ENCODE data around the gene ST14.

- TF ChIP-seq POLR2AphosphoS5 (IDR thresholded peaks at IDR 0.05; ENCODE audit: low read depth, low read length) (no peak), REST (IDR thresholded peaks at IDR 0.05; ENCODE audit: low read depth, low read length) (no peak), CTCF (IDR thresholded peaks at IDR 0.05) (no peak), TCF12 (IDR thresholded peaks at IDR 0.05) (no peak), FOXM1 (IDR thresholded peaks at IDR 0.05; ENCODE audit: low read depth) (no peak), MAX (IDR thresholded peaks at IDR 0.05; ENCODE audit: low read depth) (no peak), MXI1 (IDR thresholded peaks at IDR 0.05; ENCODE audit: low read depth, low read length) (no peak), RCOR1 (IDR thresholded peaks at IDR 0.05; ENCODE audit: low read length) (no peak), NFIC (IDR thresholded peaks at IDR 0.05; ENCODE audit: borderline replicate concordance) (no peak), YY1 (IDR thresholded peaks at IDR 0.05; ENCODE audit: low read depth) (no peak), USF2 (IDR thresholded peaks at IDR 0.05; ENCODE audit: borderline replicate concordance, low read depth, low read length) (no peak), CHD2 (IDR thresholded peaks at IDR 0.05; ENCODE audit: low read length, partially characterized antibody) (no peak)
Measured at GRCh38 chr11:130211144-130211543, 51.6 kb downstream of the ST14 start.

Data from SK-N-SH (cell line).